ENCODE data around the gene AGTRAP. TPM values are rescaled to one million over a fixed set of nuclear protein-coding genes. Genes with fewer than 3 reads are reported as not detected.

The AGTRAP gene
- total and polyA plus RNA-seq, 2 donors (not counting 3 experiments of a cell fraction or from before 2014, with no cell fraction given): 41.6 to 101 TPM

GRCh38 chr1:11761285-11761684 lies 25.3 kb downstream of the AGTRAP start:
- Histone ChIP-seq H3K9me3 (replicated peaks; ENCODE audit: control insufficient read depth, insufficient read depth, low read length) (no peaks in the 10 kb centered on the region), H4K20me1 (replicated peaks; ENCODE audit: control insufficient read depth, extremely low read depth, insufficient read depth, low read length) (no peaks in the 10 kb centered on the region), H3K79me2 (ENCODE audit: control insufficient read depth, insufficient read depth, low read length) (no peaks in the 10 kb centered on the region), H3K36me3 (ENCODE audit: control insufficient read depth in 2 of 2, extremely low read depth in 1 of 2, insufficient read depth in 2 of 2, low read length in 2 of 2) (no peaks in the 10 kb centered on the region), H3K9ac (replicated peaks; ENCODE audit: extremely low read depth, insufficient read depth, low read length) (no peak overlapping the region), H3K9me1 (replicated peaks; ENCODE audit: control insufficient read depth, extremely low read depth, insufficient read depth, low read length) (no peaks in the 10 kb centered on the region), H3K27ac (ENCODE audit: insufficient read depth, low read depth, low read length) (no peak overlapping the region), H2AFZ (ENCODE audit: low read depth, low read length) (no peak overlapping the region), H3K27me3 (ENCODE audit: control insufficient read depth in 2 of 2, insufficient read depth in 2 of 2, low read length in 2 of 2) (peaks cover 0 to 6% of the 10 kb centered on the region in 2 experiments), H3K4me2 (ENCODE audit: insufficient read depth, low read length) (no peak overlapping the region), H3K4me3 (replicated peaks in 1 of 3; ENCODE audit: insufficient read depth in 1 of 3, low read depth in 1 of 3, low read length in 3 of 3) (no peak overlapping the region), H3K4me1 (ENCODE audit: control insufficient read depth, extremely low read depth, insufficient read depth, low read length) (no peaks in the 10 kb centered on the region)
- no TSS peak for BruUV-seq (replicated peaks)
- intact Hi-C loops (cut with micrococcal nuclease) (no loop called here), dilution Hi-C loops (cut with MboI; ENCODE audit: extremely low pct_ligation_motif_present, low sequenced_read_pairs) (no loop called here)
- ChIA-PET POLR2A (no interaction called here), CTCF (interaction anchor here (0.6 kb wide), 1 partner anchor 96 kb away, joined by 3 read pairs; no protein-coding TSS in a partner anchor)
- no peak for TF ChIP-seq MAX (IDR thresholded peaks at IDR 0.05; ENCODE audit: insufficient read depth, insufficient read length)
- TF ChIP-seq EZH2 (IDR thresholded peaks at IDR 0.05; ENCODE audit: borderline replicate concordance, low read depth, low read length, severe bottlenecking): no peak
- TF ChIP-seq JUN (IDR thresholded peaks at IDR 0.05; ENCODE audit: borderline replicate concordance, insufficient read depth, insufficient read length, low read depth): no peak
- no peak for TF ChIP-seq MYC (IDR thresholded peaks at IDR 0.05; ENCODE audit: low read depth, low read length)
- TF ChIP-seq FOS (IDR thresholded peaks at IDR 0.05; ENCODE audit: borderline replicate concordance, insufficient read depth, low read length): no peak
- TF ChIP-seq POLR2AphosphoS5 (IDR thresholded peaks at IDR 0.05; ENCODE audit: insufficient read depth, low read depth, low read length): no peak
- TF ChIP-seq GATA2 (IDR thresholded peaks at IDR 0.05; ENCODE audit: insufficient read depth, insufficient read length, low read depth, low read length): no peak
- TF ChIP-seq POLR2A (IDR thresholded peaks at IDR 0.05; ENCODE audit: low read depth, low read length): no peak
- TF ChIP-seq CTCF (IDR thresholded peaks at IDR 0.05; ENCODE audit: extremely low read depth in 1 of 2, insufficient read depth in 1 of 2, low read depth in 1 of 2, low read length in 2 of 2): no peak
- FAIRE-seq (no peak), DNase-seq (ENCODE audit: low read depth, low spot score) (no peak)
